ENCODE data around the gene NEUROD2. TPM values are rescaled to one million over a fixed set of nuclear protein-coding genes. Genes with fewer than 3 reads are reported as not detected.

NEUROD2 gene
- total RNA-seq: not detected
- under 1 TPM in 2 of 3 donors, not detected in 1; under 0.01 to 0.03 TPM for polyA plus RNA-seq
- long read RNA-seq, donor 1: 0 reads
- long read RNA-seq, donor 2, full-length matches to known transcripts: 2 of 2 reads
- long read RNA-seq, donor 2, partial matches to known transcripts: 0 of 2 reads
- long read RNA-seq, donor 2, other reads (novel, unspliced or antisense): 0 of 2 reads

DNA sequence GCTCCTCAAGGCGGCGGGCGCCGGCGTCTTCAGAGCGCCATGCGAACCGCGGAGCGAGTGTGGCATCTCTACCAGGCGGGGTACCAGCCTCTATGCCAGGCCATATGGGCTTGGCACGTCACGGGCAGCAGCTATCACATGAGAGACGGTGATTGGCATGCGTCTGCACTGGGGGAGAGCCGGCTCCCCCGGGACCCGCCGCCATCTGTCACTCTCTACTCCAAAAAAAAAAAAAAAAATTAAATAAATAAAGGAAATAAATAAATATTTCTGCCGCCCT lies at the start of gene NEUROD2:
Gene NEUROD2 (minus strand): TSS at position 70 of the 280 bp plus-strand sequence. CDS start 1,321 bp downstream, outside the sequence.
- Histone ChIP-seq H3K27ac (no peak within 1 kb of the TSS), H3K4me3 (peak within 1 kb of the TSS in 5 of 8 donors; percentile 3 to 56 (median 16)), H3K4me1 (peaks cover 24 to 50% (median 41%) of the 10 kb centered on the region in 6 donors), H3K9me3 (no peaks in the 10 kb centered on the region), H3K27me3 (replicated peaks in 1 of 7) (peaks cover 22 to 100% (median 71%) of the 10 kb centered on the region in 7 donors), H3K36me3 (no peaks in the 10 kb centered on the region)
- TF ChIP-seq POLR2A (IDR thresholded peaks at IDR 0.05) (no peak), POLR2AphosphoS5 (IDR thresholded peaks at IDR 0.05) (no peak)
- TF ChIP-seq, protein P1, sequence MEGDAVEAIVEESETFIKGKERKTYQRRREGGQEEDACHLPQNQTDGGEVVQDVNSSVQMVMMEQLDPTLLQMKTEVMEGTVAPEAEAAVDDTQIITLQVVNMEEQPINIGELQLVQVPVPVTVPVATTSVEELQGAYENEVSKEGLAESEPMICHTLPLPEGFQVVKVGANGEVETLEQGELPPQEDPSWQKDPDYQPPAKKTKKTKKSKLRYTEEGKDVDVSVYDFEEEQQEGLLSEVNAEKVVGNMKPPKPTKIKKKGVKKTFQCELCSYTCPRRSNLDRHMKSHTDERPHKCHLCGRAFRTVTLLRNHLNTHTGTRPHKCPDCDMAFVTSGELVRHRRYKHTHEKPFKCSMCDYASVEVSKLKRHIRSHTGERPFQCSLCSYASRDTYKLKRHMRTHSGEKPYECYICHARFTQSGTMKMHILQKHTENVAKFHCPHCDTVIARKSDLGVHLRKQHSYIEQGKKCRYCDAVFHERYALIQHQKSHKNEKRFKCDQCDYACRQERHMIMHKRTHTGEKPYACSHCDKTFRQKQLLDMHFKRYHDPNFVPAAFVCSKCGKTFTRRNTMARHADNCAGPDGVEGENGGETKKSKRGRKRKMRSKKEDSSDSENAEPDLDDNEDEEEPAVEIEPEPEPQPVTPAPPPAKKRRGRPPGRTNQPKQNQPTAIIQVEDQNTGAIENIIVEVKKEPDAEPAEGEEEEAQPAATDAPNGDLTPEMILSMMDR (IDR thresholded peaks at IDR 0.05 in 8 of 11, conservative IDR thresholded peaks at IDR 0.05 in 3 of 11): no peak
- WGBS, 5 donors: 8 to 12% (median 9%) methylated on average over 8 to 20 of the region's 20 CpGs
- no peak for DNase-seq
- intact Hi-C loops (cut with DNase I; ENCODE audit: low total_unique reads): no loop called here

DNA sequence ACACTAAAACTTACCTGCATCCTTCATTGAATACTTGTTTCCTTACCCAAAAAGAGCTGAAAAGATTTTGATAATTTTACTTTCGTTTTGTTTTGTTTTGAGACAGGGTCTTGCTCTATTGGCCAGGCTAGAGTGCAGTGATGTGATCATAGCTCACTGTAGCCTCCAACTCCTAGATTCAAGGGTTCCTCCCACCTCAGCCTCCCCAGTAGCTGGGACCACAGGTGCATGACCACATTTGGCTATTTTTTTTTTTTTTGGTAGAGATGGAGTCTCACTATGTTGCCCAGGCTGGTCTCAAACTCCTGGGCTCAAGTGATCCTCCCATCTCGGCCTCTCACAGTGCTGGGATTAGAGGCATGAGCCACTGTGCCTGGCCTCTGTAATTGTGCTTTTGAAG lies 47.4 kb upstream of the NEUROD2 start:
- H3K4me3 ChIP-seq: no peak overlapping the region
- TF ChIP-seq POLR2AphosphoS5 (IDR thresholded peaks at IDR 0.05) (no peak), POLR2A (IDR thresholded peaks at IDR 0.05) (no peak)
- TF ChIP-seq, protein P1 (IDR thresholded peaks at IDR 0.05 in 8 of 11, conservative IDR thresholded peaks at IDR 0.05 in 3 of 11): no peak
- H3K9me3 ChIP-seq: no peaks in the 10 kb centered on the region

DNA sequence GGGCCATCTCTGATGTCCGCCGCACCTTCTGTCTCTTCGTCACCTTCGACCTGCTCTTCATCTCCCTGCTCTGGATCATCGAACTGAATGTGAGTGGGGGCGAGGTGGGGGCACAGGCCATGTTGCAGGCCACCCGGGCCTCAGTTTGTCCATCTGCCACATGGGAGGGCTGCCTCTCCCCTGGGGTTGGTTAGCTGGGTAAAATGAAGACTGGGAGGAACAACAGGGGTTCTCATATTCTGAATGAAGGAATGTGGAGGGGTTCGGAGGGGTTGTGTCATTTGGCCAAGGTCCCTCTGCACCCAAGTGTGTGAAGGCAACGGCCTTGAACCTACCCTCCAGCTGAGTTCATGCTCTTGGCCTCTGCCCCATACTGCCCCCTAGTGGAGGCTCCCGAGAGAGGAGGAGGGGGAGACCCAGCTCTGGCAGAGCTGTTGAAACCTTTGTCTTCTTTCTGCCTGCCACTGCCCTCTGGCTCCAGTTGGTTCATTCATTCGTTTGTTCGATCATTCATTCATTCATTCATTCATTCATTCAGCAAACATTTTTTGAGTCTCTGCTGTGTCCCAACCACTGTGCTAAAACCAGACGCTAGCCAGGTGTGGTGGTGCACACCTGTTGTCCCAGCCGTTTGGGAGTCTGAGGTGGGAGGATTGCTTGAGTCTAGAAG lies 46.1 kb upstream of the NEUROD2 start:
- WGBS, 5 donors: 68 to 74% (median 70%) methylated on average over 14 of the region's 14 CpGs
- H3K27ac ChIP-seq: no peak overlapping the region
- no peak overlapping the region for H3K4me3 ChIP-seq
- peaks cover 0 to 78% (median 24%) of the 10 kb centered on the region in 6 donors for H3K4me1 ChIP-seq
- peaks cover 3 to 88% (median 28%) of the 10 kb centered on the region in 6 donors for H3K36me3 ChIP-seq
- H3K27me3 ChIP-seq (replicated peaks in 1 of 7): no peaks in the 10 kb centered on the region
- H3K9me3 ChIP-seq: no peaks in the 10 kb centered on the region
- TF ChIP-seq POLR2AphosphoS5 (IDR thresholded peaks at IDR 0.05) (no peak), POLR2A (IDR thresholded peaks at IDR 0.05) (no peak)
- TF ChIP-seq, protein P1 (IDR thresholded peaks at IDR 0.05 in 8 of 11, conservative IDR thresholded peaks at IDR 0.05 in 3 of 11): peak; percentile 32 to 87 (median 76)
- intact Hi-C loops (cut with DNase I; ENCODE audit: low total_unique reads): no loop called here
- DNase-seq: peak; percentile 90

More for the DNA sequence above, 47.4 kb upstream of the NEUROD2 start:
- WGBS, 5 donors: 85 to 93% (median 92%) methylated on average over 2 of the region's 2 CpGs
- Histone ChIP-seq H3K27me3 (replicated peaks in 1 of 7) (no peaks in the 10 kb centered on the region), H3K36me3 (peaks cover 3 to 89% (median 37%) of the 10 kb centered on the region in 6 donors), H3K4me1 (peaks cover 0 to 81% (median 31%) of the 10 kb centered on the region in 6 donors), H3K27ac (no peak overlapping the region)
- DNase-seq: no peak
- intact Hi-C loops (cut with DNase I; ENCODE audit: low total_unique reads): no loop called here

DNA sequence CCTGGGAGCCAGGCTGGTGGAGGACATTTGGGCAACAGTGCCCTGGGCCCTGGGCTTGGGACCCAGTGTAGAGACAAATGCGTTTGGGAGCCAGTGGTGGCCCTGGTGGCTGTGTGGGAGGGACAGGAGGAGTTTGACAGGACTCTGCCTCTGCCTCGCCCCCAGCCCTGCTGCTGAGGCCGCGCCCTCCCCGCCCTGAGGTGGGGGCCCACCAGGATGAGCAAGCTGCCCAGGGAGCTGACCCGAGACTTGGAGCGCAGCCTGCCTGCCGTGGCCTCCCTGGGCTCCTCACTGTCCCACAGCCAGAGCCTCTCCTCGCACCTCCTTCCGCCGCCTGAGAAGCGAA lies 45.6 kb upstream of the NEUROD2 start:
- Histone ChIP-seq H3K4me1 (peaks cover 0 to 78% (median 19%) of the 10 kb centered on the region in 6 donors), H3K27me3 (replicated peaks in 1 of 7) (no peaks in the 10 kb centered on the region), H3K4me3 (no peak overlapping the region), H3K9me3 (no peaks in the 10 kb centered on the region), H3K27ac (no peak overlapping the region), H3K36me3 (peaks cover 3 to 88% (median 24%) of the 10 kb centered on the region in 6 donors)
- no peak for DNase-seq
- no peak for TF ChIP-seq POLR2A (IDR thresholded peaks at IDR 0.05)
- TF ChIP-seq POLR2AphosphoS5 (IDR thresholded peaks at IDR 0.05): no peak
- 86 to 91% (median 89%) methylated on average over 9 to 12 of the region's 12 CpGs for WGBS, 5 donors
- intact Hi-C loops (cut with DNase I; ENCODE audit: low total_unique reads): no loop called here

All from spleen (tissue), 13 donors.